Activated CD4-positive, alpha-beta T cell treated with anti-CD3 and anti-CD28 coated beads, Interleukin-2, amount 10 ng/mL, durations not matched to agents 24 days and 14 days (primary cell): ENCODE measurements around the gene CELSR1. TPM values are rescaled to one million over a fixed set of nuclear protein-coding genes. Genes with fewer than 3 reads are reported as not detected.

Source experiments
- DNase-seq: peaks from one replicate; pipeline ENCODE4 v3.0.0; 2022
- H3K27ac Mint-ChIP-seq: one replicate; pipeline ENCODE4 v1.8.0; 2022; ENCODE audit warnings: mild to moderate bottlenecking, mixed read lengths
- H3K27me3 Mint-ChIP-seq: one replicate; pipeline ENCODE4 v1.8.0; 2022; ENCODE audit warnings: mixed read lengths
- H3K36me3 Mint-ChIP-seq: one replicate; pipeline ENCODE4 v1.8.0; 2022; ENCODE audit warnings: low read depth, mild to moderate bottlenecking, mixed read lengths
- H3K4me1 Mint-ChIP-seq: one replicate; pipeline ENCODE4 v1.8.0; 2021; ENCODE audit warnings: mixed read lengths
- H3K4me3 Mint-ChIP-seq: one replicate; pipeline ENCODE4 v1.8.0; 2022; ENCODE audit warnings: mild to moderate bottlenecking, moderate library complexity, mixed read lengths
- H3K9me3 Mint-ChIP-seq: one replicate; pipeline ENCODE4 v1.8.0; 2021; ENCODE audit warnings: mixed read lengths
- intact Hi-C: fragments of 100-400 bp; cut with micrococcal nuclease; formaldehyde crosslinking; loops from one replicate; pipeline ENCODE4 v1.15.1; 2023
- total RNA-seq: library from RNA; stranded (reverse); gene quantifications from 2 replicates; pipeline ENCODE4 v1.2.3, GENCODE V29; 2022

The CELSR1 gene
- total RNA-seq, 1 donor from 2014 or later = 0.37 TPM

DNA sequence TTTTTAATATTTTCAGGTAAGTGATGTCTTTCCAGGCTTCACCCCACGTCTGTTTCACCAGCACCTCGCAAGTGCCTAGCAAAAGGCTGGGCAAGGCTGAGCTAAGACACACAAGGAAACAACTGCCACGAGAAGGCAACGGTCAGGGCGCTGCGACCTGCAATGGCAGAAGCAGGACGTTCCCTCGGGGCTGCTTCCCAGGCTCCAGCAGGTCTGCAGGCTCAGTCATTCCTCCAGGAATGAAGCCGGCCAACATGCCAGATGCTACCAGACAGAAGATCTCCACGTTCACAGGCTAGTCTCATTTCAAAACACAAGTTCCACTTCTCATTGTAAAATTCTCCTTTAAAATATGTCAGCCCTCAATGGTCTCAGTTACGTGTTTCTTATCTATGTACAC, 45.5 kb downstream of the CELSR1 start:
- intact Hi-C loops = no loop called here
- Mint-ChIP-seq H3K36me3 (no peaks in the 10 kb centered on the region), H3K4me3 (no peak overlapping the region), H3K27me3 (no peaks in the 10 kb centered on the region), H3K27ac (no peak overlapping the region), H3K4me1 (no peaks in the 10 kb centered on the region), H3K9me3 (no peaks in the 10 kb centered on the region)
- no peak for DNase-seq

DNA sequence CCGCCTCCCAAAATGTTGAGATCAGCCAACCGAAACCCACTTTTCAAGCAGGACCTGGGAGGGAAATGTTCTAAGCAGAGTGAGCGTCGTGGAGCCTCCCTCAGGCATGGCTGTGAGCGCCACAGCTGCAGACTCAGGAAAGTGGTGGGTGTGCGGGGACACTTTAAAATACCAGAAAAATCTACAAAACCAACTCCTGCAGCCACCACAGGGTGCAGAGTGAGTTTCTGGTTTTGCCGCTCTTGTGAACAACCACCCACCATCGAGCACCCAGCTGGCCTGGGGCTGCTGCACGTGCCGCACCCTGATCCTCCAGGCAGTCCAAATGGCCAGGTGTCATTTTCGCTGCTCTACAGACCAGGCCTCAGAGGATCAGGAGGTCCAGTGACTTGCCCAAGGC, 46.9 kb downstream of the CELSR1 start:
- Mint-ChIP-seq H3K36me3 (no peaks in the 10 kb centered on the region), H3K9me3 (no peaks in the 10 kb centered on the region), H3K4me3 (no peak overlapping the region), H3K4me1 (no peaks in the 10 kb centered on the region), H3K27me3 (no peaks in the 10 kb centered on the region), H3K27ac (no peak overlapping the region)
- intact Hi-C loops = no loop called here
- DNase-seq = no peak

DNA sequence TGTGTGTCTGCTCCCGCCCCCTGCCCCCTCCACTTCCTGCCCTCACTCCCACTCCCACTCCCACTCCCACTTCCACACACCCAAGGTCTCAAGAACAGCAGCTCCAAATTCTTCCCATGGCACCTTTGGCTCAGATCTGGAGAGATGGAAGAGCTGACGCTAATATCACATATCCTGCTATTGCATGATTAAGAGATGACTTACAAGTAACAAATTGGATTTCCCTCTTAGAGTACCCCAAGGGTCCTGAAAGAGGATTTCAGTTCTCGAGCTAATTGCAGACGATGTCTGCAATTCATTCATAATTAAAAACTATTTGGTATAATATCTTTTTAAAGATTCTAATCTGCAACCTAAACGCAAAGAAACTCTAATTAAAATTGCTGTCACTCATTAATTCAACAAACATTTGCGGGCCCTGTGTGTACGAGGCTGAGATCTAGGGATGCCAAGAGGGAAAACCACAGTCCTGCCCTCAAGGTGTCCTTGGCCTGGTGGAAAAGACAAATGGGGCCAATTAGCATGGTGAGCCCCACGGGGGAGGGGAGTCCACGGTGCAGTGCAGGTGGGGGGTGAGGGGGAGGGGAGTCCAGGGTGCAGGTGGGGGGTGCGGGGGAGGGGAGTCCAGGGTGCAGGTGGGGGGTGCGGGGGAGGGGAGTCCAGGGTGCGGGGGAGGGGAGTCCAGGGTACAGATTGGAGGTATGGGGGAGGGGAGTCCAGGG, 50.3 kb downstream of the CELSR1 start:
- H3K36me3 Mint-ChIP-seq = no peaks in the 10 kb centered on the region
- no peaks in the 10 kb centered on the region for H3K9me3 Mint-ChIP-seq
- no peaks in the 10 kb centered on the region for H3K27me3 Mint-ChIP-seq
- no peak overlapping the region for H3K27ac Mint-ChIP-seq
- H3K4me1 Mint-ChIP-seq = peaks cover 6% of the 10 kb centered on the region
- no peak for DNase-seq
- H3K4me3 Mint-ChIP-seq = no peak overlapping the region
- intact Hi-C loops = no loop called here

DNA sequence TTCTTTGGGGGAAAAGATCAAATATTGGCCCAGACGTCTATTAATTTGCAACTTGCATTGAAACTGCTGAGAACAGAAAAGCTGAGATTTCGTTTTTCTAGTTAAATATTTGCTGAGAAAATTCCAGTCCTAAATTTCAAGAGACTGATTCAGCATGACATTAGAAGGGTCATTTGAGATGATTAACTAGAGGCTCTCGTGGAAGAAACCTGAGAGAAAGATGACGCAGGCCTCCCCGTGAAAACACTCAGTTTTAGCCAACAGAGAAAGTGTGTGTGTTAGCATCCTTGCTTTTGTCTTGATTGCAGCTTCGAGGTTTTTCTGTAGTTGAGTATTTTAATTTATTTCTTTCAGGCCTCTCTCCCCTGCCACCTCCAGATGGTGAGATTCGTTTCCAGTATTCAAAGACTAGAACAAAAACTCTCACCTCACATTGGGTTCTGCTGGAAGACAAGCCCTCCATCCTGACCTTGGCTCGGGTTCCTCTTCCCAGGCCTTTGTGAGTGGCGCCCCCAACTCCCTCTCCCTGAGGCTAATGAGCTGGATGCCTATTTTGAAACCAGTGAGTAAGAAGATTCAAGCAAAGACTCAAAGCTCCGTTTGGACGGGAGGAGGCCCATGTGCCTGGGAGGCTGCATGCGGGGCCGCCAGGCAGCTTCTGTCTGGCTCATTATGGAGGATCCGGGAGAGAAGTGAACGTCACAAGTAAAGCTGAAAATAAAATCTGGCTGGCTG, 52.4 kb downstream of the CELSR1 start:
- H3K4me3 Mint-ChIP-seq = no peak overlapping the region
- no peak overlapping the region for H3K27ac Mint-ChIP-seq
- no peaks in the 10 kb centered on the region for H3K36me3 Mint-ChIP-seq
- peaks cover 14% of the 10 kb centered on the region for H3K4me1 Mint-ChIP-seq
- intact Hi-C loops = no loop called here
- no peaks in the 10 kb centered on the region for H3K27me3 Mint-ChIP-seq
- no peak for DNase-seq
- H3K9me3 Mint-ChIP-seq = no peaks in the 10 kb centered on the region

DNA sequence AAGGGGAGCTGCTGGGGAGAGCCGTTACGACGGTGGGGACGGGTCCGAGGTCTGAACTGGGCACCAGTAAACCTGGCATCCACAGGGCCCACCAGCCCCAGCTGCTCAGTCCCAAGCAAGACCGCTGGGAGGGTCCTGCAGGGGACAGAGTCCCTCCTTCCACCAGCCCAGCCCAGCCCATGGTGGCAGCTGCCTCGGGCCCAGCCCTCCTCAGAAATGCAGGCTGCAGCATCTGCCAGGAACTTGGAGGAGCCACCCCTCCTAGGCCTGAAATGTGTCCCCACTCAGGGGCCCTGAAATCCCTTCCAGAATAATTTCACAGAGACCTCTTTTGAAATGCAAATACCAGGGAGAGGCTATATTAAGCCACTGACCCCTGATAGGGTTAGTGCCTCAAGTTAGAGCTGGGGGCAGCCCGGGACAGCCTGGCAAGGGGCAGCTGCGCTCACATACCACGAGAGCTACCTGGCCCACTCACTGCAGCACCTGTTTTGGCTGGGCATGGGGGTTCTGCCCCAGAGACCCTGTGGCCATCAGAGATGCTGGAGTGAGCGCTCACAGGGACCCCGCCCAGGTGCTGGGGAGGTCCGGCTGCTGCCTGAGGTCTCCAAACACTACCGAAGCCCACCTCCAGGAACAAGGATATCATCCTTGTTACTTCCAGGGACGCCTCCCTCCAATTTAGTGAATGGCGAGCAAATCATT, 53.1 kb downstream of the CELSR1 start:
- H3K4me1 Mint-ChIP-seq = peaks cover 14% of the 10 kb centered on the region
- DNase-seq = no peak
- H3K9me3 Mint-ChIP-seq = no peaks in the 10 kb centered on the region
- H3K36me3 Mint-ChIP-seq = no peaks in the 10 kb centered on the region
- H3K4me3 Mint-ChIP-seq = no peak overlapping the region
- intact Hi-C loops = no loop called here
- no peak overlapping the region for H3K27ac Mint-ChIP-seq
- no peaks in the 10 kb centered on the region for H3K27me3 Mint-ChIP-seq

DNA sequence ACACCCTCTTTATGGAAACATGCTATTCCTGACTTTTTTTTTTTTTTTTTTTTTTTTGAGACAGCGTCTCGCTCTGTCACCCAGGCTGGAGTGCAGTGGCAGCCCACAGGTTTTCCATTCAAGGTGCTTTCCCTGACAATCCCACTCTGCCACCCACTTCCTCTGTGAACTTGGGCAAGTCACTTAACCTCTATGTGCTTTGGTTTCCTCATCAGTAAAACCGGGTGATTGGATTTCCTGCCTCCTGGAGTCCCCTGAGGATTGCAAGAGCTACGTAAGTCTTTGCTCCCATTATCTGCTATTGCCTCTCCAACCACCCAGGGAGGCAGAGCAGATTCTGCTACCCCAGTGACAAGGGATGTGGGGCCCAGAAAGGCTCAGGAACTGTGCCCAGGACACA, 54.1 kb downstream of the CELSR1 start:
- H3K4me1 Mint-ChIP-seq = peaks cover 14% of the 10 kb centered on the region
- no peak overlapping the region for H3K27ac Mint-ChIP-seq
- no peak overlapping the region for H3K4me3 Mint-ChIP-seq
- H3K27me3 Mint-ChIP-seq = peaks cover 2% of the 10 kb centered on the region
- H3K36me3 Mint-ChIP-seq = no peaks in the 10 kb centered on the region
- intact Hi-C loops = no loop called here
- DNase-seq = no peak
- H3K9me3 Mint-ChIP-seq = no peaks in the 10 kb centered on the region

DNA sequence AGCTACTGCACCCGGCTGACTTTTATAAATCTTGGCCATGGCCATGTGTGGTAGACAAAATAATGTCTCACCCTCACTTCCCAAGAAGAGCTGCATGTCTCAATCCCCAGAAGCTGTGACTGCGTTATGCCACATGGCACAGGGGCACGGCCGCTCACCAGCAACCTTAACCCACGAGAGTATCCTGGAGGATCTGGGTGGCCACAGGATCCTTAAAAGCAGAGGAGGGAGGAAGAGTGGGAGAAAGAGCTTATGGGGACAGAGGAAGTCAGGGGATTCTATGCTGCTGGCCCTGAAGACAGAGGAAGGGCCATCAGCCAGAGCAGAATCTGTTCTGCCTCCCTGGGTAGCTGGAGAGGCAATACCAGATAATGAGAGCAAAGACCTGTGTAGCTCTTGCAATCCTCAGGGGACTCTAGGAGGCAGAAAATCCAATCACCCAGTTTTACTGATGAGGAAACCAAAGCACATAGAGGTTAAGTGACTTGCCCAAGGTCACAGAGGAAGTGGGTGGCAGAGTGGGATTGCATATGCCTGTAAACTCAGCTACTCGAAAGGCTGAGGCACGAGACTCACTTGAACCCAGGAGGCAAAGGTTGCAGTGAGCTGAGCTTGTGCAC, 55.3 kb downstream of the CELSR1 start:
- no peaks in the 10 kb centered on the region for H3K9me3 Mint-ChIP-seq
- intact Hi-C loops = no loop called here
- H3K4me3 Mint-ChIP-seq = no peak overlapping the region
- H3K4me1 Mint-ChIP-seq = peaks cover 14% of the 10 kb centered on the region
- DNase-seq = no peak
- no peak overlapping the region for H3K27ac Mint-ChIP-seq
- H3K27me3 Mint-ChIP-seq = peaks cover 2% of the 10 kb centered on the region
- no peaks in the 10 kb centered on the region for H3K36me3 Mint-ChIP-seq

DNA sequence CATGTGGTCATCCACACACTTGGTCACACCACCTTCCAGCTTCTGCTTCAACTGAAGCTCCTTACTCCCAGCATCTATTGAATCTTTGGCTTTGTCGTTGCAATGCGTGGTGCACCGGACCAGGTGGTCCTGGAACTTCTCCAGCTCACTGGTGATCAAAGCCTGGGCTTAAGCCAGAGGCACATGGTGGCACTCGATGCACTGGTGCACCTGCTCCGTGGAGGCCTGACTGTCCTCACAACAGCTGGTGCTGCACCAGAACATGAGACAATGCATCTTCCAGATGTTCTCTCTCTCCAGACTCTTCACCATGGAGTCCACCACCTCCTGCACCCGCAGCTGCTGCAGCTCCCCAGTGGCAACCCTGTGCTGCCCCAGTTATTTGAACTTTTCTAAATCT, 56.0 kb downstream of the CELSR1 start:
- Mint-ChIP-seq H3K27ac (no peak overlapping the region), H3K9me3 (no peaks in the 10 kb centered on the region), H3K36me3 (no peaks in the 10 kb centered on the region), H3K4me3 (no peak overlapping the region), H3K27me3 (peaks cover 4% of the 10 kb centered on the region), H3K4me1 (peaks cover 16% of the 10 kb centered on the region)
- DNase-seq = no peak
- intact Hi-C loops = no loop called here

DNA sequence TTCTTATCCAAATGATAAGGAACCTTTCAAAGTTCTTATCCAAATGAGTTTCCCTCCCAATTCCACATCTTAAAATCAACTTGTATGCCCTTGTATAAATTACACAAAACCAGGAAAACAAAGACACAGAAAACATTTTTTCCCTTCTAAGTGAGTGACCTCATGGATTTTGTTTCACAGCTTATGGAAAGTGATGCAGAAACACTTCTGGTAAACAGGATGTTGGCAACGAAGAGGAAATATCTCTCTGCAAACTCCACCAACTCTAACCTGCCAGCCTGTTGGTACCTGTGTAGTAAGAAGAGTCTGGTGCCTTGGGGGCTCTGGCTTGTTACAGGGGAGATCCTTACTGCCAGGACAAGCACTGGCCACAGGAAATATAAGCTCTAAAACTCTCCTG, 57.0 kb downstream of the CELSR1 start:
- no peak for DNase-seq
- intact Hi-C loops = no loop called here
- Mint-ChIP-seq H3K36me3 (no peaks in the 10 kb centered on the region), H3K4me3 (no peak overlapping the region), H3K27ac (peak overlapping the region; percentile 7), H3K27me3 (peaks cover 4% of the 10 kb centered on the region), H3K4me1 (peaks cover 16% of the 10 kb centered on the region), H3K9me3 (peaks cover 5% of the 10 kb centered on the region)

DNA sequence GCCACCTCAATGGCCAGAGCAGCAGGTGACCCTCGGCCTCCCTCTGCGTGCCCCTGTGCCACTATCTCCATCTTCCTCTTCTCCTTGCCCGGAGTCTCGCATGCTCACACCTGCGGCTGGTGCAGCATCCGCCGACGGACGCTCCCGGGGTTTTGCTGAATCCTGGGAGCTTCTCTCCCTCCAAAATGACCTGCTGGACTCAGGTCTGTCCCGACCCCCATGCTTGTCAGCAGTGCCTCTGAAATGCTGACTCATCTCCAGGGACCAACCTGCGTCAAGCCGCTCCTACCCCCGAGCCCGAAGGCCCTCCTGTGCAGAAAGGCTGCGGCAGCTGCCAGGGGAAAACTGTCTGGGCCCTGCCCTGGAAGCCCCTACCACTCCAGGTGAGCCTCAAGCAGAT, 58.4 kb downstream of the CELSR1 start:
- intact Hi-C loops = no loop called here
- H3K36me3 Mint-ChIP-seq = no peaks in the 10 kb centered on the region
- H3K4me3 Mint-ChIP-seq = no peak overlapping the region
- peaks cover 5% of the 10 kb centered on the region for H3K27me3 Mint-ChIP-seq
- no peak for DNase-seq
- no peak overlapping the region for H3K27ac Mint-ChIP-seq
- peaks cover 16% of the 10 kb centered on the region for H3K4me1 Mint-ChIP-seq
- H3K9me3 Mint-ChIP-seq = peaks cover 8% of the 10 kb centered on the region

DNA sequence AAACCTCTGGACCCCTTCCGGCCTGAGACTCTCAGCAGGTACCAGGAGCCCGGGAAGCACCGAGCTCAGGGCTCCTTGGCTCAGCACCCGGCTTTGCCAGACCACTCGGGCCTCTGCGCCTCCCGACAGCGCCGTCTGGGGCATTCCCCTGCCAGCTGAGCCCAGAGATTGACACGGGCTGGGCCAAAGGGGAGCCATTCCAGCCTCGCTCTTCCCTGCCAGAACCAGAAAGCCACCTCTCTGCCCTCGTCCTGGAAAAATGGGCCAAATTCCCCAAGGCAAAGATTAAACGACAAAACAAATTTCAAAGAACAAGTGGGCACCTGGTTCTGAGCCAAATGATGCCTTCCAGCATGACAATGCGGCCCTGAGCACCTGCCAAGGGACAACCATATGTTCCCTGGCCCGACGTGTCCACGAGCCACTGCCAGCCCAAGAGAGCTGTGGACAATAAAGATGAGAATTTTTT, 59.3 kb downstream of the CELSR1 start:
- intact Hi-C loops = no loop called here

DNA sequence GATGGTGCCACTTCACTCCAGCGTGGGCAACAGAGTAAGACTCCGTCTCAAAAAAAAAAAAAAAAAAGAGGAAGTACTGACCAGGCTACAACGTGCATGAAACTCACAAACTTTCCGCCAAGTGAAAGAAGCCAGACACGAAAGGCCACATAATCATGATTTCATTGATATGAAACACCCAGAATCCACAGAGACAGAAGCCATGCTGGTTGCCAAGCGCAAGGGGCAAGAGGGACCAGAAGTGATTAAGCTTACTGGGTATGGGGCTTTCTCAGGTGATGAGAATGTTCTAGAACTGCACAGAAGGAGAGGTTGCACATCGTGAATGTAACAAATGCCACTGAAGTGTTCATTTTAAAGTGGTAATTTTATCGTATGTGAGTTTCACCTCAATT, 60.9 kb downstream of the CELSR1 start:
- Mint-ChIP-seq H3K9me3 (peaks cover 8% of the 10 kb centered on the region), H3K4me3 (no peak overlapping the region), H3K36me3 (no peaks in the 10 kb centered on the region), H3K4me1 (peaks cover 8% of the 10 kb centered on the region), H3K27me3 (peaks cover 5% of the 10 kb centered on the region), H3K27ac (no peak overlapping the region)
- intact Hi-C loops = no loop called here
- DNase-seq = no peak

More for the DNA sequence above, 59.3 kb downstream of the CELSR1 start:
- Mint-ChIP-seq H3K27me3 (peaks cover 5% of the 10 kb centered on the region), H3K27ac (no peak overlapping the region), H3K4me3 (no peak overlapping the region), H3K4me1 (peaks cover 12% of the 10 kb centered on the region), H3K9me3 (peaks cover 8% of the 10 kb centered on the region), H3K36me3 (no peaks in the 10 kb centered on the region)
- DNase-seq = no peak

DNA sequence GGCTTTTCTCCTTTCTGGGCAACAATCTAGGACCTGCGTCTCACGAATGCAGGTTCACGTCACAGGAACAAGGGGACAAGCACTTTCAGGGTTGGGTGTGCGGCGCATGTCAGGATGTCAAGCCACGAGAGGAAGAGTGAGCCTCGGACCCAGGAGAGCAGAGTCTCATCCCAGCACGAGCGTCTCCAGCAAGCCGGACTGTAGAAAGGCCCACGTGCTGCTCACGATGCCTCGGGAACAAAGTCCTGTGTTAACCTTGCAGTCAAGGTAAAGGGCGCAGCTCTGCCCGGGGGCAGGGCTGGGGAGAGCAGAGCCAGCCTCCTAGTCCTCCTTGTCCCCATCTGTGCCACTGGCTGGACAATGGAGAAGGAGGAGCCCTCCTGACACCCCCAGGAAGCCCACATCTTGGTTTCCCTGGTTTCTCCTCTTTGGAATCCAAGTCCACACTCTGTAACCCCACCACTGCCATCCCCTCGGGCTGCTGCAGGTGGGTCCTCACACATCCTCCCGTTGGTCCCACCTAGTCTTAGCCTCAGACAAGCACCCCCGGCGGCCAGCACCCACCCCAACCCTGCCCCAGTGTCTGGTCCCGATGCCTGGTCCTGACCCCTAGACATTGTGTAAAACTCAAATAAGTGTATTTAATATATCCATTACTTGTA, 63.4 kb downstream of the CELSR1 start:
- peaks cover 8% of the 10 kb centered on the region for H3K9me3 Mint-ChIP-seq
- DNase-seq = no peak
- intact Hi-C loops = no loop called here
- H3K4me1 Mint-ChIP-seq = peaks cover 2% of the 10 kb centered on the region
- H3K27me3 Mint-ChIP-seq = peaks cover 5% of the 10 kb centered on the region
- no peak overlapping the region for H3K27ac Mint-ChIP-seq
- H3K36me3 Mint-ChIP-seq = no peaks in the 10 kb centered on the region
- no peak overlapping the region for H3K4me3 Mint-ChIP-seq
